Neural progenitor cell (in vitro differentiated cells): Measurements from ENCODE around the gene ZSCAN5A. TPM values are rescaled to one million over a fixed set of nuclear protein-coding genes. Genes with fewer than 3 reads are reported as not detected.

Experiments
- DNase-seq: peaks from one replicate; pipeline ENCODE4 v3.0.0-alpha.2; 2016; ENCODE audit warnings: low spot score
- H2AFZ ChIP-seq: fragments of 200-600 bp; sonication (generic); replicated peaks from 2 replicates; pipeline ENCODE4 v1.6.1; 2016; ENCODE audit warnings: antibody characterized with exemption
- H3F3A ChIP-seq: fragments of 200-600 bp; sonication (generic); 2 replicates; pipeline ENCODE4 v1.6.1; 2016; ENCODE audit warnings: antibody characterized with exemption, low read depth
- H3K27ac ChIP-seq: fragments of 200-600 bp; sonication (generic); 2 replicates; pipeline ENCODE4 v1.5.1; 2016; ENCODE audit warnings: mild to moderate bottlenecking
- H3K27me3 ChIP-seq: fragments of 200-600 bp; sonication (generic); 2 replicates; pipeline ENCODE4 v1.6.1; 2016; ENCODE audit warnings: mild to moderate bottlenecking, moderate library complexity
- H3K36me3 ChIP-seq: fragments of 200-600 bp; sonication (generic); 2 replicates; pipeline ENCODE4 v1.5.1; 2016
- H3K4me1 ChIP-seq: fragments of 200-600 bp; sonication (generic); 2 replicates; pipeline ENCODE4 v1.6.1; 2016; ENCODE audit warnings: mixed run types
- H3K4me2 ChIP-seq: fragments of 200-600 bp; sonication (generic); 2 replicates; pipeline ENCODE4 v1.6.1; 2016
- H3K4me3 ChIP-seq: fragments of 200-600 bp; sonication (generic); 2 replicates; pipeline ENCODE4 v1.5.1; 2016
- H3K79me2 ChIP-seq: fragments of 200-600 bp; sonication (generic); 2 replicates; pipeline ENCODE4 v1.6.1; 2016; ENCODE audit warnings: low read depth
- H3K9ac ChIP-seq: fragments of 200-600 bp; sonication (generic); 2 replicates; pipeline ENCODE4 v1.6.1; 2016
- H3K9me3 ChIP-seq: fragments of 200-600 bp; sonication (generic); 2 replicates; pipeline ENCODE4 v1.5.1; 2016; ENCODE audit warnings: low read depth
- H4K20me1 ChIP-seq: fragments of 200-600 bp; sonication (generic); 2 replicates; pipeline ENCODE4 v1.6.1; 2016; ENCODE audit warnings: low read depth
- H3K27ac Mint-ChIP-seq: 3 replicates; pipeline ENCODE4 v1.8.0; 2021; ENCODE audit warnings: mixed read lengths
- H3K27me3 Mint-ChIP-seq: 2 replicates; pipeline ENCODE4 v1.8.0; 2022; ENCODE audit warnings: low read depth, mild to moderate bottlenecking, inconsistent platforms, moderate library complexity, mixed read lengths; ENCODE audit not compliant: insufficient read depth
- H3K36me3 Mint-ChIP-seq: 3 replicates; pipeline ENCODE4 v1.8.0; 2021; ENCODE audit warnings: mixed read lengths
- H3K4me1 Mint-ChIP-seq: 3 replicates; pipeline ENCODE4 v1.8.0; 2021; ENCODE audit warnings: mixed read lengths
- H3K4me3 Mint-ChIP-seq: 3 replicates; pipeline ENCODE4 v1.8.0; 2021; ENCODE audit warnings: mild to moderate bottlenecking, moderate library complexity, mixed read lengths
- H3K9me3 Mint-ChIP-seq: 3 replicates; pipeline ENCODE4 v1.8.0; 2020; ENCODE audit warnings: mixed read lengths
- EZH2 ChIP-seq: fragments of 200-600 bp; sonication (generic); IDR thresholded peaks from 2 replicates; pipeline ENCODE4 v1.6.1; 2017; ENCODE audit warnings: antibody characterized with exemption, mild to moderate bottlenecking, moderate library complexity
- EZH2phosphoT487 ChIP-seq: fragments of 200-600 bp; sonication (generic); IDR thresholded peaks from 2 replicates; pipeline ENCODE4 v1.6.1; 2017; ENCODE audit warnings: antibody characterized with exemption
- total RNA-seq: library from RNA; depleted of rRNA; stranded (reverse); fragments of >200 nt; gene quantifications from 2 replicates; pipeline ENCODE4 v1.2.3, GENCODE V29; 2015; ENCODE audit warnings: low replicate concordance
- TF ChIP-seq, protein P1 (sequence below): fragments of 200-600 bp; sonication (generic); IDR thresholded peaks from 2 replicates; pipeline ENCODE4 v1.5.1; 2017; ENCODE audit warnings: antibody characterized with exemption, mild to moderate bottlenecking

The ZSCAN5A gene
- total RNA-seq, 1 donor from 2014 or later = 1.6 TPM

DNA sequence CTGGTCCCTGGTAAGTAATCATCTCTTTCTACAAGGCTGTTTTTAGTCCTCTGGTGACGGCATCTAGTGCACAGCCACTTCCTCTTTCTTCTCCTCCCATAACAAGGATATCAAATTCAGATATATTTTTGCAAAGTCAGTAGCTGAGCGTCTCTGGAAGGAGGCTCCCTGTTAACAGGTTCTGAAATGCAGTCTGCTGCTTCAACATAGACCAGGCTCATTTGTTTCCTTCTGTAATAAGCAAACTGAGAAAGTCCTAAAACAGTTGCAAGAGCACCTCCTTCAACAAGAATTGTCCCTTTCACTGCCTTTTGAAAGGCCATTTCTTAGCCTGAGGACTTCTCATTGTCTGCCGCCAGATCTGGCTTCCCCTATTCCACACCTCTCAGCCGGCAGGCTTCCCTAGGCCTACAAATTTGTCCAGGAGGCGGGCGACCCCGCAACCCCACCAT lies 7.4 kb upstream of the ZSCAN5A start:
- Histone ChIP-seq H3K9me3 (no peaks in the 10 kb centered on the region), H3K4me2 (no peak overlapping the region), H3K4me3 (no peak overlapping the region), H3K27ac (no peak overlapping the region), H3K36me3 (no peaks in the 10 kb centered on the region), H3K79me2 (no peaks in the 10 kb centered on the region), H2AFZ (no peak overlapping the region), H3K4me1 (no peaks in the 10 kb centered on the region), H3K27me3 (no peaks in the 10 kb centered on the region), H4K20me1 (no peaks in the 10 kb centered on the region), H3F3A (no peaks in the 10 kb centered on the region), H3K9ac (no peak overlapping the region)
- Mint-ChIP-seq H3K9me3 (peaks cover 4% of the 10 kb centered on the region), H3K4me3 (no peak overlapping the region), H3K27ac (no peak overlapping the region), H3K36me3 (no peaks in the 10 kb centered on the region), H3K4me1 (no peaks in the 10 kb centered on the region), H3K27me3 (peaks cover 7% of the 10 kb centered on the region)
- TF ChIP-seq EZH2 (no peak), EZH2phosphoT487 (no peak)
- TF ChIP-seq, protein P1, sequence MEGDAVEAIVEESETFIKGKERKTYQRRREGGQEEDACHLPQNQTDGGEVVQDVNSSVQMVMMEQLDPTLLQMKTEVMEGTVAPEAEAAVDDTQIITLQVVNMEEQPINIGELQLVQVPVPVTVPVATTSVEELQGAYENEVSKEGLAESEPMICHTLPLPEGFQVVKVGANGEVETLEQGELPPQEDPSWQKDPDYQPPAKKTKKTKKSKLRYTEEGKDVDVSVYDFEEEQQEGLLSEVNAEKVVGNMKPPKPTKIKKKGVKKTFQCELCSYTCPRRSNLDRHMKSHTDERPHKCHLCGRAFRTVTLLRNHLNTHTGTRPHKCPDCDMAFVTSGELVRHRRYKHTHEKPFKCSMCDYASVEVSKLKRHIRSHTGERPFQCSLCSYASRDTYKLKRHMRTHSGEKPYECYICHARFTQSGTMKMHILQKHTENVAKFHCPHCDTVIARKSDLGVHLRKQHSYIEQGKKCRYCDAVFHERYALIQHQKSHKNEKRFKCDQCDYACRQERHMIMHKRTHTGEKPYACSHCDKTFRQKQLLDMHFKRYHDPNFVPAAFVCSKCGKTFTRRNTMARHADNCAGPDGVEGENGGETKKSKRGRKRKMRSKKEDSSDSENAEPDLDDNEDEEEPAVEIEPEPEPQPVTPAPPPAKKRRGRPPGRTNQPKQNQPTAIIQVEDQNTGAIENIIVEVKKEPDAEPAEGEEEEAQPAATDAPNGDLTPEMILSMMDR = no peak
- DNase-seq = no peak

DNA sequence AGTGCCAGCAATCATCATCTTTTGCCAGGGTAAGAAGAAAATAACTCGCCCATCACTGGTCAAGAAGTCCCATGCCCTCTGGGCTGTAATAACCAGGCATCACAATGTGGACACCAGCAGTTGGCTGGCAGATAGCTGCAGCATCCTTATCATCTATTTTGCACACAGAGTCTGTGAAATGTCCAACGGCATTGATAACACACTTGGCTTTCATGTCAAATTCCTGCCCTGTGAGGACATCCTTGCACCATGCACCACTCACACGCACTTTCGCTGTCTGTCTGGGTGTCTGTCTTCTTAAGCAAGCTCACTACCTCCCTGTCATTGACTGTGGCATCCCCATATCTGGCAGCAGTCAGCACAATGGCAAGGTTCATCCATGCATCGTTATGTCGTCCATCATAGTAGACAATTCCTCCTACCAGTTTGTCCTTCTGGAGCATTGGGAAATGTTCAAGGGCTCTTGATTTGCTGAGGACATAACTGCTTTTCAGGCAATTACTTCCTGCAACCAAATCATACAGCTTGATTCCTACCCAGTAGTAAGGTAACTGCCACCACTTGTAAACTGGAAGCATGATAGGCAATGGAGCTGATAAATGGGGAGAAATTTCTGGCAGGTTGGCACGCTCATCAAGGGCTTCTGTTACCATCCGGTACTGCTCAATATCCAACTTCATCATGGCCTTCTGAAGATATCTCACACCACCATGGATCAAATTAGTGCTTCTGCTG lies 6.8 kb upstream of the ZSCAN5A start:
- Mint-ChIP-seq H3K9me3 (peaks cover 4% of the 10 kb centered on the region), H3K27ac (no peak overlapping the region)
- no peak overlapping the region for H2AFZ ChIP-seq

DNA sequence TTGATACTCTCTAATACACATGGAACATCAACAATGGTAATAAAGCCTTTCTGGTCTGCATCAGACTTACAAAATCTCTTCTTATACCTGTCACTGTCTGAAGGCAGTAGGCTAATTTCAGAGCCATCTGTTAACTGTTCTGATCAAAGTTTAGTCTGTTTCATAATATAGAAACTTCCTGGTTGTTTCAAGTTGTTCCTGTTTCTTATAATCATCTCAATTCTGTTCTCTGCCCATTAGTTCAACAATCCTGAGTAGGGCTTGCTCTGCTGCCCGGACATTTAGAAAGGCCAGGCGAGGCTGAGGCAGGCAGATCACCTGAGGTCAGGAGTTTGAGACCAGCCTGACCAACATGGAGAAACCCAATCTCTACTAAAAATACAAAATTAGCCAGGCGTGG lies 5.4 kb upstream of the ZSCAN5A start:
- TF ChIP-seq EZH2 (no peak), EZH2phosphoT487 (no peak)
- TF ChIP-seq, protein P1 = no peak

More for the DNA sequence above, 6.8 kb upstream of the ZSCAN5A start:
- Mint-ChIP-seq H3K4me1 (no peaks in the 10 kb centered on the region), H3K27me3 (peaks cover 7% of the 10 kb centered on the region), H3K36me3 (no peaks in the 10 kb centered on the region), H3K4me3 (no peak overlapping the region)
- no peaks in the 10 kb centered on the region for H3F3A ChIP-seq
- no peak for TF ChIP-seq EZH2
- no peak for TF ChIP-seq EZH2phosphoT487
- TF ChIP-seq, protein P1 = no peak
- no peaks in the 10 kb centered on the region for H3K9me3 ChIP-seq
- no peak for DNase-seq
- no peaks in the 10 kb centered on the region for H3K27me3 ChIP-seq
- no peaks in the 10 kb centered on the region for H3K79me2 ChIP-seq
- H3K27ac ChIP-seq = no peak overlapping the region
- H3K4me3 ChIP-seq = no peak overlapping the region
- no peaks in the 10 kb centered on the region for H3K4me1 ChIP-seq
- no peak overlapping the region for H3K4me2 ChIP-seq
- no peaks in the 10 kb centered on the region for H3K36me3 ChIP-seq
- no peak overlapping the region for H3K9ac ChIP-seq
- H4K20me1 ChIP-seq = no peaks in the 10 kb centered on the region

More for the DNA sequence above, 5.4 kb upstream of the ZSCAN5A start:
- Histone ChIP-seq H3K4me3 (no peak overlapping the region), H3K4me1 (peaks cover 4% of the 10 kb centered on the region), H3K9ac (no peak overlapping the region), H3F3A (no peaks in the 10 kb centered on the region), H3K36me3 (no peaks in the 10 kb centered on the region), H3K27me3 (no peaks in the 10 kb centered on the region), H2AFZ (no peak overlapping the region), H4K20me1 (no peaks in the 10 kb centered on the region), H3K27ac (no peak overlapping the region), H3K9me3 (no peaks in the 10 kb centered on the region), H3K4me2 (no peak overlapping the region), H3K79me2 (no peaks in the 10 kb centered on the region)
- H3K9me3 Mint-ChIP-seq = peaks cover 4% of the 10 kb centered on the region
- H3K27me3 Mint-ChIP-seq = peaks cover 7% of the 10 kb centered on the region
- no peaks in the 10 kb centered on the region for H3K4me1 Mint-ChIP-seq
- H3K36me3 Mint-ChIP-seq = no peaks in the 10 kb centered on the region
- no peak overlapping the region for H3K27ac Mint-ChIP-seq
- no peak for DNase-seq
- no peak overlapping the region for H3K4me3 Mint-ChIP-seq
